Measurements from ENCODE around the gene OR2AE1.
A peak's percentile ranks its signal among the peaks of the same experiment; 100 is the strongest.

OR2AE1 gene

DNA sequence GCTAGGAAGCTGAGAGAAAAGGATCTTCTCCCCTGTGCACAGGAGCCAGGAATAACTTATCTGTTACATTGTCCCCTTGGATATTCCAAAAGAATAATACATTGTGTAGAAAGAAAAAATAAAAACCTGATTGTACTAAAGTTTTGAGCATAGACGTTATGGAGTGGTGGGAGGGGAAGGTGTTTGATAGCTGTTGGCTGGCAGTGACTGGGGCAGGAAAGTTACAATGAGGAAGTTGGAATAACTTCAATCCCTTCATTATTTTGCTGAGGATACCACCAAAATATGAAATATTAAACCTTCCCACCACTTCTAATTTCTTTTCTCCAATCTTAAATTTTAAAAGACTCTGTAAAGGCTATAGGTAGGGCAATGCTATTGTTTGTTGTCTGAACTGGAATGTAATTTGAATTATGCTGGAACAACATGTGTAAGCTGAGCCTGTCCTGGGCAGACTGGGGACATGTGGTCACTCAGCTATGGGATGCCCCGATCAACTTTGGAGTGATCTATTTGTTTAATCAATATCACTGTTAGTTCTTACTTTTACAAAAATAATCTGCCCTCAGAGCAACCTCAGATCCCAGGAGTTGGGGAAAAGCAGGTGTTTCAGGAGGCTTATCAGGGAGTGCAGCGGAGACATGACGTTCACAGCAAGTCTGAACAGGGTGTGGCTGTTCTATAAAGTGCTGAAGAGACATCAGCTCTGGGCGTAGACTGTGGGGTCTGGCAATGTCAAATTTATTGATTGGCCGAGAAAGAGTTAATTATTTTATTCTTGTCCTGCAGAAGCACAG is 28.2 kb downstream of the OR2AE1 start:
- H3K27ac ChIP-seq, result no peak overlapping the region
- TF ChIP-seq, protein P1, sequence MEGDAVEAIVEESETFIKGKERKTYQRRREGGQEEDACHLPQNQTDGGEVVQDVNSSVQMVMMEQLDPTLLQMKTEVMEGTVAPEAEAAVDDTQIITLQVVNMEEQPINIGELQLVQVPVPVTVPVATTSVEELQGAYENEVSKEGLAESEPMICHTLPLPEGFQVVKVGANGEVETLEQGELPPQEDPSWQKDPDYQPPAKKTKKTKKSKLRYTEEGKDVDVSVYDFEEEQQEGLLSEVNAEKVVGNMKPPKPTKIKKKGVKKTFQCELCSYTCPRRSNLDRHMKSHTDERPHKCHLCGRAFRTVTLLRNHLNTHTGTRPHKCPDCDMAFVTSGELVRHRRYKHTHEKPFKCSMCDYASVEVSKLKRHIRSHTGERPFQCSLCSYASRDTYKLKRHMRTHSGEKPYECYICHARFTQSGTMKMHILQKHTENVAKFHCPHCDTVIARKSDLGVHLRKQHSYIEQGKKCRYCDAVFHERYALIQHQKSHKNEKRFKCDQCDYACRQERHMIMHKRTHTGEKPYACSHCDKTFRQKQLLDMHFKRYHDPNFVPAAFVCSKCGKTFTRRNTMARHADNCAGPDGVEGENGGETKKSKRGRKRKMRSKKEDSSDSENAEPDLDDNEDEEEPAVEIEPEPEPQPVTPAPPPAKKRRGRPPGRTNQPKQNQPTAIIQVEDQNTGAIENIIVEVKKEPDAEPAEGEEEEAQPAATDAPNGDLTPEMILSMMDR (conservative IDR thresholded peaks at IDR 0.05), result no peak

DNA sequence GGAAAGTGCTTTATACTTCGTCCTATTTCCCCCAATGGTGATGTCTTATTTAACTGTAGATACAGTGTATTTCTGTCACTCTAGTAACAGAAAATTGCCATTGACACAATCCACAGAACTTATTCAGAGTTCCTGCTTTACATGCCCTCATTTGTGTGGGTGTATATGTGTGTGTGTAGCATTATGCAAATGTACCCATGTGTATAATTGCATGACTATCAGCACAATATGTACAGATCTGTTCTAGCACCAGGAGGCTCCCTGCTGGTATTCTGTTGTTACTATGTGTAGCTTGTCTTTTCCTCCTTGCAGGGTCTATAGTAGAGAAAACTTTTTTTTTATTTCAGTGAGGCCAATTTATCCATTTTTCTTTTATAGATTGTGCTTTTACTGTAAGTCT is 32.5 kb downstream of the OR2AE1 start:
- TF ChIP-seq, protein P1 (conservative IDR thresholded peaks at IDR 0.05), result no peak
- no peak overlapping the region for H3K27ac ChIP-seq

DNA sequence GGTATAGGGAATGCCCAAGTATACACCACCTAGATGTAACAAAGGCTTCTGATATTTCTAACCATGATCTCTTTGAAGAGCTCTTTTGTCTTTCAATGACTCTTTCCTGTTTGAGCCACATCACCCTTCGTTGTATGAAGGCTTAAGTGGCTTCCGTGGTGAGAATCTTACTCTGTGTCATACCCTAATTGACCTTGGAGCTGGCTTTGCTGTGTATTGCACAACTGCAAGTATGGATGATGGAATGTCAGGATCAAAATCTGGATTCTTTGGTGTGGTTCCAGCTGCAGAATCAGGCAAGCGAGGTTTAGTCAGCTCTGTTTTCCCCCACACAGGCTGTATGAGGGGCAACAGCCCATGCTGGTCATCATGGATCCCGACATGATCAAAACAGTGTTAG is 33.0 kb downstream of the OR2AE1 start:
- H3K27ac ChIP-seq, result no peak overlapping the region
- TF ChIP-seq, protein P1 (conservative IDR thresholded peaks at IDR 0.05), result no peak

DNA sequence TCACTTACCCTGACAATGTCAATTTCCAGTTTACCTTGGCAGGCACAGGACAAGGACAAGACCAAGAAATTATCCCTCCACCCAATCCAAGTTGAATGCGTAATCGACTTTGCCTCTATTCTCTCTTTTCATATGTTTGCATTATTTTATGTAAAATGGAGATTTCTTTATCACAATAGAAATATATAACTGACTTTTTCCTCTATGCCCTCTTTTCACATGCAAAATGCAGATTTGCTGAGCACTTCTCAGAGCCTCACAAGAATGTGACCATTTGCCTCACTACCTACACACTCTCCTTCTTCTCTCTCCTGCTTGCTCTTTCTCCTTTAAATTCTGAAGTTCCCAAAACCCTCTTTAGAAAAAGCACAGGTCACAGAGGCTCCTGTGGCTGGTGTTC is 33.9 kb downstream of the OR2AE1 start:
- H3K27ac ChIP-seq, result no peak overlapping the region
- TF ChIP-seq, protein P1 (conservative IDR thresholded peaks at IDR 0.05), result no peak

DNA sequence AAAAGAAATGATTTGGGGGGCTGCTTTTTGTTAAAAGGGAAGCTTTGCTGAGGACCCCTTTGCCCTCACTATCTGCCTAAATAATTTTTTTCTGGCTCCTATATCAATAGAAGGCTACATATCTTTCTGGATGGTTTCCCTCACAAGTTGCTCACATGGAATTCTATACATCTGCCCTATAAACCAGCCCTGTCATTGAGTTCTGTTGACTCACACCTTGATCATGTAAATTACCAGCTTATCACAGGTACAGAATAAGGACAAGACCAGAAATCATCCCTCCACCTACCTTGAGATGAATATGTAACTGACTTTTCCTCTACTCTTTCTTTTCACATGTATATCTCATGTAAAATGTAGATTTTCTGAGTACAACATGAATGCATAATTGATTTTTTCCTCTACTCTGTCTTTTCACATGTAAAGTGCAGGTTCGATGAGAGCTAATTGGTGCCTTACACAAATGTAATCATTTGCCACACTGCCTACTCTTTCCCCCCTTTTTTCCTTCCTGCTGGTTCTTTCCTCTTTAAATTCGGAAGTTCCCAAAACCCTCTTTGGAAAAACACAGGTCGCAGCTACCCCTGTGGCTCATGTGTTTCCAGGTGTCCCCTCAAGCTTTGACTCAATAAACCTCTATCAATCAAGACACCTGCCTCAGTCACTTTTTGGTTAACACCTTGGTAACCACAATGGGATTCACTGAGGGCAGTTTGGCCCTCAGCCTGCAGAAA is 36.5 kb downstream of the OR2AE1 start:
- TF ChIP-seq, protein P1 (conservative IDR thresholded peaks at IDR 0.05), result no peak
- peak overlapping the region; percentile 36 for H3K27ac ChIP-seq

DNA sequence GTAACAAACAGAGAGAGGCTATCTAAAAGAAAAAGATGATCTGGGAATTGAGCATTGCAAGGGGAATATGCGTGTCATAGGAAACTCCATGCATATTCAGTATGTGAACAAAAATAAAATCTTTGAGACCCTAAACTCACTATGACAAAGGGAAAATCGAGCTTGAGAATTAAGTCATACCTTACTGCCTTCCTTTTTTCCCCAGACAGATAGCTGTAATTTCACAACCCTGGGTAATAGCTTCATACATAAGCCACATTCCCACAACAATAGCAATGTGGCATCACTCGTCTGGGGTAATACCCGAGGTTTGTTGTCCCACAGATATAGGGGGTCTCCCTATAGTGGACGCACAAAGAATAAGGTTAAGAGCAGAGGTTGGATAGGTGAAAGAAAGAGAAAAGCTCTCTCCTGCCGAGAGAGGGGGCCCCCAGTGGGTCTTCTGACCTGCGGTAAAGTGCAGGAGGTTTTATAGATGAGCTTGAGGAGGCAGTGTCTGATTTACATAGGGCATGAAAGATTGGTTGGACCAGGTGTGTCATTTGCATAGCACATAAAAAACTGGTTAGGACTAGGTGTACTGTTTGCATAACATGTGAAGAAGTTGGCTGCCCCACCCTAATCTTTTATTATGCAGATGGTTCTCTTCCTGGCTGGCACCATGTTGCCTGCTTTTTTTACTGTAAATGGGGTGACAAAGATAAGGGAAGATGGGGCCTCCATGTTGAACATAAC is 37.4 kb downstream of the OR2AE1 start:
- TF ChIP-seq, protein P1 (conservative IDR thresholded peaks at IDR 0.05), result no peak
- peak overlapping the region; percentile 36 for H3K27ac ChIP-seq
